GM18907 (cell line): ENCODE measurements around the gene EFL1.
"Not testable (repeated sequence)": the region's sequence is repeated elsewhere in the genome, so short reads cannot be mapped to it uniquely, and the experiment has no call there.

ENCODE experiments used
- ATAC-seq: cut with Tn5 transposase; IDR thresholded peaks from one replicate; pipeline ENCODE4 v1.9.1; 2021; ENCODE audit warnings: mild to moderate bottlenecking, moderate library complexity; ENCODE audit not compliant: unreplicated experiment

EFL1 gene

GRCh38 chr15:82262422-82263026 lies at the start of gene EFL1, which contains the start of gene SAXO2:
TSS of gene EFL1 (minus strand) at chr15:82262734. CDS start at chr15:82261778, 956 bp downstream.
TSS of gene SAXO2 (plus strand) at chr15:82262818. CDS start at chr15:82262880, 62 bp downstream.
- ATAC-seq: peak; percentile 97

GRCh38 chr15:82311321-82311720 lies 48.8 kb upstream of the EFL1 start:
- not testable (repeated sequence) for ATAC-seq

DNA sequence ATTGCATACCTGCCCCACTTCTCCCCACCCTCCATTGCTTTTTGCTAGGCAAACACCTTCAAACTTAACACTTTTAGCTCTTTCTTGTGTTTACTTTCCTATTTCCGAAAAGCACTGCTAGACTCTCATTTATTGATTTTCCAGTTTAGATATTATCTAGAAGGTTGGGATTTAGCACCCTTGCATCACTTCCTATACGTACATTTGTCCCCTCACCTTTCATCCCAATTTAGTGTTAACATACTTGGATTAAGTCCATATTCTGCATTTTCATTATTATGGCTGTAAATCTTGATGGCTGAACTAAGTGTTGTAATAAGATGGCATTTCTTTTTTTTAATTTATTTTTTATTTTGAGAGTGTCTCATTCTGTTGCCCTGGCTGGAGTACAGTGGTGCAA lies 47.3 kb upstream of the EFL1 start:
- ATAC-seq: no peak

- no peak for ATAC-seq
Observed at GRCh38 chr15:82307714-82308081, 45.2 kb upstream of the EFL1 start.

DNA sequence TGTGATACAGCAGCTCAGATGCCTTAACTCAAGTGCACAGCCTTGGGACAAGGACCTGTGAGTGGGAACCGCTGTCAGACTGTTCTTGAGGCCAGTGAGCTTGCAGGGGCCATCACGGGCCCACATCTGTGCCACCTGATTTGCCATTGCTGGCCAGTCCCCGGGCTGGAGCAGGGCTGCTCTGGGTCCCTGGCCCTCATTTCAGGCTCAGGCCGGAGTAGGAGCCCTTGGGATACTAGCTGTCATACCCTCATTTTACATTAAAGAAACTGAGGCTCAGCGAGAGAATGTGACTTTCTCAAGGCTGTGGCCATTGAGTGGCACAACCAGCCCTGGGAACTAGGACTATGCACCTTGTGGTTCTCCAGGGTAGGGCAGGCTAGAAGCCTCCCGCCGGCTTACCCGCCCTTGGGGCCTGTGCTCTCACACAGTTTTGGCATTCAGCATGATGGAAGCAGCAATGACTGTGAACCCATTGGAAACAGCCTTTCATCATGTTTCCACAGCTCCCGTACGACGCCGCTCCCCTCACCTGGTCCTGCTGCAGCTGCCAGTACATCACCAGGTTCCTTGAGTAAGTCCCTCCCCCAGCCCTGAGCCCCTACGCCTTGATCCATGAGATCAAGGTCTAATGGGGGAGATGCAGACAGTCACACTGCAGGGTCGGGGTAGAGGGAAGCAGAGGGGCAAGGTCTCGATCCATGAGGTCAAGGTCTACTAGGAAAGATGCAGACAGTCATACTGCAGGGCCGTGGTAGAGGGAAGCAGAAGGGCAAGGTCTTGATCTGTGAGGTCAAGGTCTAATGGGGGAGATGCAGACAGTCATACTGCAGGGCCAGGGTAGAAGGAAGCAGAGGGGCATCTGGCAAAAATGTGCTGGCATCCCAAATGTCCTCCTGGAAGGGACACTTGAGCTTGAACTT lies 44.5 kb upstream of the EFL1 start:
- no peak for ATAC-seq

- ATAC-seq: no peak
Observed at GRCh38 chr15:82305621-82306048, 43.1 kb upstream of the EFL1 start.

DNA sequence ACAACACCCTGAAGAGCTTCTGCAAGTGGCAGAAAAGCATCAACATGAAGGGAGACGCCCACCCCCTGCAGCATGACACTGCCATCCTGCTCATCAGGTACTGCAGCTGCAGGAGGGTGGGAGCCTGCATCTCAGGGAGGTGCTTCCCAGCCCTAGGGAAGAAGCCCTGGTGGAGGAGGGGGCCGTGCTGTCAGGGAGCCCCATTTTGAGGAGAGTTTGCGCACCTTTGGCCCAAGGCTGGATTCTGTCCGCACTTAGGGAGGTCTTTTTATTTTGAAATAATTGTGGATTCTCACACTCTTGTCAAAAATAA lies 42.2 kb upstream of the EFL1 start:
- ATAC-seq: no peak

DNA sequence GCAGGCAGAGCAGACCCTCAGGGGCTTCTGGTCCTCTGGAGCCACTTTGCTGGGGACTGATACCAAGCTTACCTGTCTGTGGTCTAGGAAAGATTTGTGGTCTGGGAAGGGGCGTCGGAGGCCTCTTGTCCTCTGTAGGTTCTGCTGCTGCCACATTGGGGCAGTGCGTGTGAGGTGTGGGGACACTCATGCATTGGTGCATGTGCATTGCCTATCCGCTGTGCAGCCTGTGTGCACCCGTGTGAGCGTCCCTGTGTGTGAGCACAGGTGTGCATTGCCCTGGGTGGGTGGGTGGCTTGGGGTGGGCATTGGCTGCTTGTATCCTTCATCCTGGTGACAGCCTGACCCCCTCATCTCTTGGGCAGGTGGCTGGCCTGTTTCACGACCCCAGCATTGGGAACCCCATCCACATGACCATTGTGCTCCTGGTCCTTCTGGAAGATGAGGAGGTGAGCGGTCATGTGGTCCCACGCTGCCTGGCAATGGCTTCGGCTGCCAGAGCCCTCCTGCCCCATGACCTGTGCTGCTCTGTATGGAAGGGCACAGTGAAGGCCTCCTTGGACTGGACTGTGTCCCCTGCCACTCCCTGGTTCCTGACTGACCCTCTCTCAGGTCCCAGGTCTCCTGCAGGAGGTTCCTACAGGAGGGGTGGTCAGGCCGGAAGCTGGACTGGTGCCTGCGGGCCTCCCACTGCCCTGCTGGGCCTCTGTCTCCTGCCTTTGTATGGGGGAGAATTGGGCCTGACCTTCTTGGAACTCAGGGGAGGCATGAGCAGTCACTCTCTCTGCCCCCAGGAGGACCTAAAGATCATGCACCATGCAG lies 41.6 kb upstream of the EFL1 start:
- no peak for ATAC-seq

DNA sequence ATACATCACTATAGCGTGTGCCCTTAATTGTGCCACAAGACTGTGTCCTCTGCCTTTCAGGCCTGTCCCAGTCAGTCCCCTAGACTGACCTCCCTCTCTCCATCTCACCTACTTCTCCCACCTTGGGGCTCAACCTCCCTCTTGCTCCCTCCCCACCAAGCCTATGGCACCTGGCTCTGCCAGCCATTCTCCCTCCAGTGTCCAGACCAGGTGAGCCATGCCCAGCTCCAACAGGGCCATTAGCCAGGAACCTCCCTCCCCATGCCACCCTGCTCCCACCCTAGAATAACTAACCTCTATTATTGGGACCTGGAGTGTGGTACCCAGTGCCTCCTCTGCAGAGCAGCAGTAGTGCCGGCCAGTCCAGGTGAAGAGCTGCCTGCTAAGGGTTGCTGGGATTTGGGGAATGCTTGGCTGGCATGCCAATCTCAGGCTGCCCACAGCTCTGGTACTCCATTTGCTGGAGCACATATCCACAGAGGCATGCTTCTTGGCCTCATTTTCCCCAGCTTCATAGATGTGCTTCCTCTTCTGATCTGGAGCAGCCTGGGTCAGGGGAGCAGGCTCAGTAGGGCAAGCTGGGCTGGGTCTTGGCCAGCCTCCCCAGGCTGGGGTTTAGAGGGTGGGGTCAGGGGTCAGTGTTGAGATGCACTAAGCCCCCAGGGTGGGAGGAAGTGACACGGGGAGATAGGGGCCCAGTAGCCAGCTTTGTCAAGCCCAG lies 38.9 kb upstream of the EFL1 start:
- ATAC-seq: no peak

DNA sequence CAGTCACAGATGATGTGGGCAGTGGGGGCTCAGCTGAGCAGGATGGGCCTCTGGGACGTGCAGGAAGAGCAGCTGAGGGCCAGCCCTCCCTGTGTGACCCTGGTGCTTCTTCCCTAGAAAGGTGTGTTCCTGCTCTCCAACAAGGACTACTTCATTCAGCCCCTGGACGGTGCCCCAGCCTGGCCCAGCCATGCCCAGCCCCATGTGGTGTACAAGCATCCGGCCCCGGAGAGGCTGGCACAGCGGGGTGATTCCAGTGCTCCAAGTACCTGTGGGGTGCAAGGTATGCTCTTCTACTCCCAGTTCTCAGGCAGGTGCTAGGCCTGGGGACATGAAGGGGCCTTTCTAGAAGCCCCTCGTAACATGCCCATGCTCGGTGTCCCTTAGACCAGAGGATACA lies 38.3 kb upstream of the EFL1 start:
- no peak for ATAC-seq

DNA sequence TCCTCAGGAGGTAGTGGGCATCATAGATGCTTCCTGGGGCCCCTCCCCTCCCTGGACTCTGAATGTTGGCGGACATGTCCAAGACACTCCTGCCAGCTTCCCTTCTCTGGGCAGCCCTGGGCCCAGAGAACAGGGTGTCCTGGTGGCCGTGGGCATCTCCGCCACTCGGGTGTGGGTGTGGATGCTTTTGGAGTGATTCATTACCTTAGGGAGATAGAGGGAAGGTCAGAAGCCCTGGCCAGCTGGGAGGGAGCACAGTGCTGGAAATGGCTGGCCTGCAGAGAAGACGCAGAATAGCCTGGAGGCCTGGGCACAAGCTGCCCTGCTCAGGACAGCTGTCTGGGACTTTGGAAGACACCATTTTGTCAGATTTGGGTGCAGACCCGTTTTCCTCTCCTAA lies 37.8 kb upstream of the EFL1 start:
- ATAC-seq: not testable (repeated sequence)

DNA sequence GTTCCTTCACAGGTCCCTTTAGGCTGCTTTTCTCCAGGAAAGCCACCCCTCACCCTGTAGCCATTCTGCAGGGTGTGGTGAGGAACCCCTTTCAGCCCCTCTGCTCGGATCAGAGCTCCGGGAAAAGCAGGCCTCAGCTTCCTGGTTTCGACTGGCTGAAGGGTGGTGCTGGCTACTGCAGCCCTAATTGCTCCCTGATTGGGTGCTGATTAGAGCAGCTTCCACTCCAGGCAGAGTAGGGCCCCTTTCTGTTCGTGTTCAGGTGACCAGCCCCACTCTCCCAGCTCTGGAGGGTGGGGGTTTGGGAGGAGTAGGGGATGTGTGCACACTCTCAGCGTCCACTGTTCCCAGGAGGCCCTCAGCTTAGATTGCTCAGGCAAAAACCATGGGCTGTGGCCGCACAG lies 37.0 kb upstream of the EFL1 start:
- not testable (repeated sequence) for ATAC-seq

GRCh38 chr15:82298520-82298919 lies 36.0 kb upstream of the EFL1 start:
- ATAC-seq: no peak

DNA sequence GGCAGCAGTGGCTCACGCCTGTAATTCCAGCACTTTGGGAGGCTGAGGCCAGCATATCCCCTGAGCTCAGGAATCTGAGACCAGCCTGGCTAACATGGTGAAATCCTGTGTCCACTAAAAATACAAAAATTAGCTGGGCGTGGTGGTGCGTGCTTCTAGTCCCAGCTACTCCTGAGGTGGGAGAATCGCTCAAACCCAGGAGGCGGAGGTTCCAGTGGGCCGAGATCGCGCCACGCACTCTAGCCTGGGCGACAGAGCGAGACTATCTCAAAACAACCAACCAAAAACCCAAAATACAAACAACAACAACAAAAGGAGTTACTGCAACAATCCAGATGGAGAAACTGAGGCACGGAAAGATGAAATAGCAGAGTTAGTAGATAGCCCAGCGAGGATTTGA lies 35.5 kb upstream of the EFL1 start:
- ATAC-seq: no peak

DNA sequence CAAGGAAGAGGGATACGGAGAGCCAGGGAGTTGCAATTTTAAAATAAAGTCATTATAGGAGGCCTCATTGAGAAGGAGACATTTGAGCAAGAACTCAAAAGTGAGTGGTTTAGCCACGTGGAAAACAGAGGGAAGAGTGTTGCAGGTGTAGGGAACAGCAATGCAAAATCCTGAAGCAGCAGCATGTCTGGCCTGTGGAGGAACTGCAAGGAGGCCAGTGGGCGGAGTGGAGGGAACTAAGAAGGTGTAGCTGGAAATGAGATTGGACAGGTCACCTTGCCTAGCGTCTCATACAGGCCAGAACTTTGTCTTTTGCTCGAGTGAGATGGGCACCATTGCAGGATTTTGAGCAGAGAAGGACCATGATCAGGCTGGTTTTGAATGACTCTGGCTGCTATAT lies 35.0 kb upstream of the EFL1 start:
- ATAC-seq: no peak

DNA sequence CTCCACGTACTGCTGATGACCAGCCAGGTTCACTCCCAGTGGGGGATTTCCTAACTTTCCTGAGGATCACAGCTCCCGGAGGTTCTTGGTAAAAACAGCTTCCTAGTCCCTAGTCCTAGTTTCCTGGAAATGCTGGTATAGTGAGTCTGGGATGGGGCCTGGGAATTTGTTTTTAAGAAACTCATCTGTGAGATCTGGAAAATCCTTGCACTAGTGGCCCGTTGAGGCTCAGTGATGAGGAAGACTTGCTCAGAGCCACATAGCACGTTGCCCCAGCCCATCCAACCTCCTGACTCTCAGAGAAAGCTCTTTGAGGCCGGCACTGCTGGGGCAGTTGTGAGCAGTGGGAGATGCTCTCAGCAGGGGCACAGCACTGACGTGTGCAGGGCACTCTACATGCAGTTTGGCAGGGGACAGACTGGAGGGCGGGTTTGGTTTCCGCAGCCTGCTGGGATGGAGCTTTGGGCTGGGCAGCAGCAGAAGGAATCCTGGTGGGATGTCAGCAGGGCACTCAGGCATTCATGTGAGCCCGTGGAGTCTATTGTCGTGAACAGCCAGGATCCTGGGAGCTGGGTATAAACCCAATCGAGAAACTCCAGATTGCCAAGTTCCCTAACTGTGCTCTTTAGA lies 31.6 kb upstream of the EFL1 start:
- no peak for ATAC-seq

DNA sequence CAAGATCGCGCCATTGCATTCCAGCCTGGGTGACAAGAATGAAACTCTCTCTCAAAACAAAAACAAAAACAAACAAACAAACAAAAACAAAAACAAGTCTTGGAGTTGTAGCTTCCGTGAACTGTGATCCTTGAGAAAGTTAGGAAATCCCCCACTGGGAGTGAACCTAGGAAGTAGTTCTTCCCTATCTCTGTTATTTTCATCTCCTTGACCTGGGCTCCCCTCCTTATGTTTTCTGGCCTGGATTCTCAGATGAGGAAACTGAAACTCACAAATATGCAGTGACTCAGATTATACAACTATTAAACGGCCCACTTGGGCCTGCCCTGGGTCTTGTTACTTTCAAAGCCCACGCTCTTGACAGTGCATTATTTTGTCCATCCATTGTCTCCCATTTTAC lies 29.7 kb upstream of the EFL1 start:
- no peak for ATAC-seq

DNA sequence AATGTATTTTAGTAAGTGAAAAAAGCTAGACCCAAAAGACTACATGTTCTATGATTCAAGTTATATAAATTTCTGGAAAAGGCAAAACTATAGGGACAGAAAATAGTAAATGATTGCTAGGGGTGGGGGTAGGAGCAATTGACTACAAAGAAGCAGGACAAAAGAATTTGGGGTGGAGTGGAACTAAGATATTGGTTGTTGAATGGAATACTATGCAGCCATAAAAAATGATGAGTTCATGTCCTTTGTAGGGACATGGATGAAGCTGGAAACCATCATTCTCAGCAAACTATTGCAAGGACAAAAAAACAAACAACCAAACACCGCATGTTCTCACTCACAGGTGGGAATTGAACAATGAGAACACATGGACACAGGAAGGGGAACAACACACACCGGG lies 25.7 kb upstream of the EFL1 start:
- not testable (repeated sequence) for ATAC-seq

DNA sequence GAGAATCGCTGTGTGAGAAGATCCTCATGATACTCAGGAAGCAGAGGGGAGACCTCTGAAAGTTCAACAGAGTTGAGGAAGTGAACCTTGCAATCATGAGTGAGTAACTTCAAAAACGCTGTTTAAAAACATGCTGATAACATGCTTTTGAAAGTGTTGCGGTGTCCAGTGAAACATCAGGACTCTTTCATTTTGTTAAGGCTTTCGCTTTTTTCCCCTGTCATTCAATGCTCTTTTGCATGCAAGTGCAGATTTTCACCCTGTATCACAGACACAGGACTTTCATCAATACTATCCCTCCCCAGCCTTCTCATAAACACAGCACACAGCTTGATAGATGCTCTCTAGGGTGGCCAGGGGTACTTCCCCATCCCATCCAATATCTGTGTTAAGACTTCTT lies 23.9 kb upstream of the EFL1 start:
- peak; percentile 85 for ATAC-seq

DNA sequence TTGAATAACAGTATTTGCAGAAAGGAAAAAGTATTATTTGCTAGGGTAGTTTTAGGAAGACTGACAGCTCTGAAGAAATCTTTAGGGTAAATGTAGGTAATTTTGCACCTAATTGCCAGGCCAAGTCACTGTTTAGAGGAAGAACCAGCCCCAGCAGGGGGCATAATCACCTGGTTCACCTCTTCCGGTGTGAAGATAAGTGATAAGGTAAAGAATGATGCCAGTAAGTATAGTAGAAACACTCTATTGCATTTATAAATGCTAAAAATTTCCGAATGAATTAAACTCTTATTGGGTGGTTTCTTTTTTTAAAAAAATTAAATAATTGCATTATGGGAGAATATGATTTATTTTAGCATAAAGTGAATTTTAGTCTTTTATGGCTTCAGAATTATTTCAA lies 21.8 kb upstream of the EFL1 start:
- not testable (repeated sequence) for ATAC-seq
